Mesendoderm (in vitro differentiated cells): ENCODE results near the gene MKRN1. TPM values are rescaled to one million over a fixed set of nuclear protein-coding genes. Genes with fewer than 3 reads are reported as not detected.

Experiments used
- DNase-seq: peaks from one replicate; pipeline ENCODE4 v3.0.0; 2013
- H2AK5ac ChIP-seq: 2 replicates; pipeline ENCODE4 v1.6.1; 2013; ENCODE audit warnings: low read length, inconsistent platforms
- H2BK120ac ChIP-seq: 2 replicates; pipeline ENCODE4 v1.6.1; 2013; ENCODE audit warnings: low read depth, mild to moderate bottlenecking, low read length, moderate library complexity, mixed read lengths
- H2BK15ac ChIP-seq: replicated peaks from 2 replicates; pipeline ENCODE4 v1.6.1; 2013; ENCODE audit warnings: low read depth, mild to moderate bottlenecking, moderate library complexity
- H2BK5ac ChIP-seq: 2 replicates; pipeline ENCODE4 v1.6.1; 2013; ENCODE audit warnings: low read length, inconsistent platforms
- H3K18ac ChIP-seq: 2 replicates; pipeline ENCODE4 v1.6.1; 2013; ENCODE audit warnings: mild to moderate bottlenecking, low read length, mixed read lengths
- H3K23ac ChIP-seq: one replicate; pipeline ENCODE4 v1.6.1; 2013; ENCODE audit warnings: low read length
- H3K27ac ChIP-seq: 2 replicates; pipeline ENCODE4 v1.5.1; 2013; ENCODE audit warnings: low read depth, mild to moderate bottlenecking, inconsistent platforms, low read length, moderate library complexity
- H3K27me3 ChIP-seq: 2 replicates; pipeline ENCODE4 v1.6.1; 2013; ENCODE audit warnings: low read length, control low read depth, mild to moderate bottlenecking, inconsistent platforms; ENCODE audit not compliant: insufficient read depth, poor library complexity
- H3K36me3 ChIP-seq: 2 replicates; pipeline ENCODE4 v1.6.1; 2013; ENCODE audit warnings: low read length, inconsistent platforms; ENCODE audit not compliant: control insufficient read depth, insufficient read depth
- H3K4ac ChIP-seq: one replicate; pipeline ENCODE4 v1.6.1; 2013; ENCODE audit warnings: low read depth, mild to moderate bottlenecking, low read length, moderate library complexity
- H3K4me1 ChIP-seq: 2 replicates; pipeline ENCODE4 v1.6.1; 2013; ENCODE audit warnings: low read depth, low read length, inconsistent platforms; ENCODE audit not compliant: control insufficient read depth
- H3K4me2 ChIP-seq: 2 replicates; pipeline ENCODE4 v1.6.1; 2013; ENCODE audit warnings: low read length
- H3K4me3 ChIP-seq: 2 replicates; pipeline ENCODE4 v1.5.1; 2013; ENCODE audit warnings: mild to moderate bottlenecking, low read length
- H3K56ac ChIP-seq: one replicate; pipeline ENCODE4 v1.6.1; 2013; ENCODE audit warnings: low read length
- H3K79me1 ChIP-seq: 2 replicates; pipeline ENCODE4 v1.6.1; 2013; ENCODE audit warnings: low read length, inconsistent platforms
- H3K79me2 ChIP-seq: 2 replicates; pipeline ENCODE4 v1.6.1; 2013; ENCODE audit warnings: mild to moderate bottlenecking, low read length; ENCODE audit not compliant: control insufficient read depth, insufficient read depth
- H3K9ac ChIP-seq: 2 replicates; pipeline ENCODE4 v1.6.1; 2013; ENCODE audit warnings: low read length, inconsistent platforms
- H4K5ac ChIP-seq: one replicate; pipeline ENCODE4 v1.6.1; 2013; ENCODE audit warnings: low read length
- H4K8ac ChIP-seq: one replicate; pipeline ENCODE4 v1.6.1; 2013; ENCODE audit warnings: low read depth, mild to moderate bottlenecking, control low read depth, low read length, moderate library complexity
- WGBS: extraction: QIAGEN DNeasy Blood & Tissue Kit; methylation state at CpG from one replicate; pipeline ENCODE4 v1.1.7; 2013; ENCODE audit warnings: low lambda C conversion rate, missing lambda C conversion rate; ENCODE audit not compliant: insufficient coverage; ENCODE audit errors: extremely low coverage; 5-methylcytosine and 5-hydroxymethylcytosine counted together
- polyA plus RNA-seq, 2 experiments: library from polyadenylated mRNA; stranded (reverse); fragments of 200-250 nt; gene quantifications; one replicate each; pipeline ENCODE4 v1.2.3, GENCODE V29; 2013

MKRN1 gene, protein sequence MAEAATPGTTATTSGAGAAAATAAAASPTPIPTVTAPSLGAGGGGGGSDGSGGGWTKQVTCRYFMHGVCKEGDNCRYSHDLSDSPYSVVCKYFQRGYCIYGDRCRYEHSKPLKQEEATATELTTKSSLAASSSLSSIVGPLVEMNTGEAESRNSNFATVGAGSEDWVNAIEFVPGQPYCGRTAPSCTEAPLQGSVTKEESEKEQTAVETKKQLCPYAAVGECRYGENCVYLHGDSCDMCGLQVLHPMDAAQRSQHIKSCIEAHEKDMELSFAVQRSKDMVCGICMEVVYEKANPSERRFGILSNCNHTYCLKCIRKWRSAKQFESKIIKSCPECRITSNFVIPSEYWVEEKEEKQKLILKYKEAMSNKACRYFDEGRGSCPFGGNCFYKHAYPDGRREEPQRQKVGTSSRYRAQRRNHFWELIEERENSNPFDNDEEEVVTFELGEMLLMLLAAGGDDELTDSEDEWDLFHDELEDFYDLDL
- polyA plus RNA-seq (2013, experiment 1 of 2), result 65.3 TPM
- polyA plus RNA-seq (2013, experiment 2 of 2), result 68.9 TPM

DNA sequence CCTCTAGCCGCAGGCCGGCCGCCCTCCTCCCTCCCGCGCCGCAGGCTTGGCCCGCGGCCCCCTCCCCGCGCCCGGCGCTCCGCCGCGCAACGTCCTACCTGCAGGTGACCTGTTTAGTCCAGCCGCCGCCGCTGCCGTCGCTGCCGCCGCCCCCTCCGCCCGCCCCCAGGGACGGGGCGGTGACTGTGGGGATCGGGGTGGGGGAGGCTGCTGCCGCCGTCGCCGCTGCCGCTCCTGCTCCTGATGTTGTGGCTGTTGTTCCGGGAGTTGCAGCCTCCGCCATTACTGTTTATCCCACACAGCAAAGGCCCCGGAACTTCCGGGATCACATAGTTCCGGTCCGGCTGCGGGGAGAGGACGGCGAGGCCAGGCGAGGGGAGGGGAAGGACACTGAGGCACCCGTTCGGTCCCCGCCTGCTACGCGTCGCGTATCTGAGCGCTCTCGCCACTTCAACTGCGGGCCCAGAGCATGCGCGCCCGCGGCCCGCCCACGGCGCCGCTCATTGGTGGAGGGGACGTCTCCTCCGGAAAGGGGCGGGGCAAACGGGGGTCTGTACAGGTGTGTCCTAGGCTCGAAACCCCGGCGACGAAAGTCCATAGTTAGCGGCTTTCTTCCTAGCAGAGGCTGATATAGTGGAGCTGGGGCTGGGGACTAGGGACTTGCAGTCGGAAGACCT is at the start of gene MKRN1:
TSS of gene MKRN1 (minus strand) at position 444 of the 677 bp plus-strand sequence. CDS start at position 283, 161 bp downstream.
- Histone ChIP-seq H3K79me2 (peaks cover 44% of the 10 kb centered on the region), H3K4me1 (peaks cover 2% of the 10 kb centered on the region), H3K18ac (peak within 1 kb of the TSS; percentile 88), H3K79me1 (no peaks in the 10 kb centered on the region), H3K56ac (peak within 1 kb of the TSS; percentile 95), H3K4me2 (peak within 1 kb of the TSS; percentile 44), H3K4ac (peak within 1 kb of the TSS; percentile 21), H2BK5ac (peak within 1 kb of the TSS; percentile 62), H3K23ac (peak within 1 kb of the TSS; percentile 0), H4K8ac (peak within 1 kb of the TSS; percentile 58), H3K9ac (peak within 1 kb of the TSS; percentile 93), H3K27ac (peak within 1 kb of the TSS; percentile 96), H3K4me3 (peak within 1 kb of the TSS; percentile 90), H4K5ac (peak within 1 kb of the TSS; percentile 73), H2BK15ac (no peak within 1 kb of the TSS), H3K36me3 (no peaks in the 10 kb centered on the region), H2BK120ac (peak within 1 kb of the TSS; percentile 2), H3K27me3 (no peaks in the 10 kb centered on the region), H2AK5ac (no peak within 1 kb of the TSS)
- WGBS, result no CpG with 5 or more reads among the region's 71 CpGs
- DNase-seq, result peak; percentile 98

DNA sequence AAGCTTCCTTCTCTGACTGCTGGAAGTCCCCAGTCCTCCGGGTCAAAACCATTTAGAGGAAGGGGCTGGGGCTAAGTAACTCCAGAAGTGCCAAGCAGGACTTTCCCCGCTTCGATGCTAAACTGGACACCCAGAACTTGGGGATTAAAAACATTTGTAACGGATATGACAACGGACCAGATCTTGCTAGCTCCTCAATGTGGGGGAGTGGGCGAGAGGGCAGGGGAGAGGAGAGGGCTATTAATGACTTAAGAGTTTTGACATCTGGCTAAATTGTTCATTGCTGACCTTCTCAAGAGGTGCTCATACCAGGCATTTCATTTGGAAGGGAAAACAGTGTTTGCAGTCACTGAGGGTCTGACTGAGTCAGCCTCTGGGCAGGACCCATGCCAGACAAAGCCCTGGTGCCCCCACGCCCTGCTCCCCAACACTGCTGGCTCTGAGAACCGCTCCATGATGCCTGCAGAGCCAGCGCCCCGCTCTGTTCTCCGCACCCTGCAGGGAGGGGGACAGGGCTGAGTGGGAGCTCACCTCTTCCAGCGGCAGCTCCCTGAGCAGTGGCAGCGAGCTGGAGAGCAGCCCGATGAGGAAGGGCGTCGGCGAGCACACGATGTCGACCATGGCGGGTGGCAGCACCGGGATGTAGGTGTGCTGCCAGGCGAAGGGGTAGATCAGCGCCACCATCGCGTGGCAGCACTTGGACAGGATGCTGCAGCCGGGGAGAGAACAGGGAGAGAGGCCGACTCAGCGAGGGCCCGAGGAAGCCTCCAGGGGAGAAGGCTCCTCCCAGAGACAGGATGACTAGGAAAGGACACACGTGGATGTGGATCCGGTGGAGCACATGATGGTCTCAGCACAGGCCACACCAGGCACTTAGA is 47.7 kb upstream of the MKRN1 start:
- Histone ChIP-seq H3K36me3 (no peaks in the 10 kb centered on the region), H2BK15ac (no peak overlapping the region), H3K4me1 (no peaks in the 10 kb centered on the region), H3K18ac (no peak overlapping the region), H3K4ac (no peak overlapping the region), H3K4me2 (no peak overlapping the region), H3K9ac (no peak overlapping the region), H4K8ac (no peak overlapping the region), H2BK5ac (no peak overlapping the region), H3K79me2 (no peaks in the 10 kb centered on the region), H3K27ac (no peak overlapping the region), H3K27me3 (no peaks in the 10 kb centered on the region), H2AK5ac (no peak overlapping the region), H3K23ac (no peak overlapping the region), H4K5ac (no peak overlapping the region), H3K4me3 (no peak overlapping the region), H2BK120ac (no peak overlapping the region), H3K56ac (peak overlapping the region; percentile 15), H3K79me1 (no peaks in the 10 kb centered on the region)
- no CpG with 5 or more reads among the region's 31 CpGs for WGBS
- DNase-seq, result no peak

DNA sequence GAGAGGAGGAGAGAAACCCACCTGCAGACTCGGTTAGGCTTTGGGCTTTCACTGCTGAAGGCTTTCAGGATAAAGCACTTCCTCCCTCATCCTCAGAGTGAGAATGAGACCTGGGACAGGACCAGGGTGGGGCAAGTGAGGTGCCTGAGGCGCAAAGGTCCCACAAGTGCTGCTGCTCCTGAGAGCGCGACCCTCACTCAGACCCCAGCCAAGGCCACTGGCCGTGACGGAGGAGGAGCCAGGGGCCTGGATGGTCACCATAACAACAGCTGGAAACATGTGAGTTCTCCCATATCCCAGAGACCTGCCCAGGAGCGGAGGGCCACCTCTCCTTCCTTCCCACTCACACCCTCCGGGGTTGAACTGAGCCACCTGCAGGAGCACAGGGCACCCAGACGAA is 46.9 kb upstream of the MKRN1 start:
- Histone ChIP-seq H3K56ac (no peak overlapping the region), H3K79me2 (no peaks in the 10 kb centered on the region), H2AK5ac (no peak overlapping the region), H3K4me2 (no peak overlapping the region), H3K27me3 (no peaks in the 10 kb centered on the region), H2BK15ac (no peak overlapping the region), H2BK120ac (no peak overlapping the region), H4K5ac (no peak overlapping the region), H3K18ac (no peak overlapping the region), H3K23ac (no peak overlapping the region), H3K9ac (no peak overlapping the region), H3K4me3 (no peak overlapping the region), H3K36me3 (no peaks in the 10 kb centered on the region), H3K4me1 (no peaks in the 10 kb centered on the region), H2BK5ac (no peak overlapping the region), H4K8ac (no peak overlapping the region), H3K27ac (no peak overlapping the region), H3K4ac (no peak overlapping the region), H3K79me1 (no peaks in the 10 kb centered on the region)
- peak; percentile 42 for DNase-seq
- no CpG with 5 or more reads among the region's 9 CpGs for WGBS

GRCh38 chr7:140525743-140526142 is 46.4 kb upstream of the MKRN1 start:
- no peaks in the 10 kb centered on the region for H3K4me1 ChIP-seq
- no CpG with 5 or more reads among the region's 10 CpGs for WGBS
- no peak overlapping the region for H2BK120ac ChIP-seq

GRCh38 chr7:140521421-140521820 is 42.1 kb upstream of the MKRN1 start:
- H4K5ac ChIP-seq, result no peak overlapping the region
- H3K23ac ChIP-seq, result no peak overlapping the region
- H3K79me1 ChIP-seq, result no peaks in the 10 kb centered on the region
- H3K18ac ChIP-seq, result no peak overlapping the region
- no peak overlapping the region for H3K4ac ChIP-seq
- peak; percentile 50 for DNase-seq
- no peak overlapping the region for H2BK15ac ChIP-seq
- H2BK5ac ChIP-seq, result no peak overlapping the region
- H3K36me3 ChIP-seq, result no peaks in the 10 kb centered on the region
- no peak overlapping the region for H3K4me3 ChIP-seq
- H3K4me2 ChIP-seq, result no peak overlapping the region
- H3K4me1 ChIP-seq, result peaks cover 8% of the 10 kb centered on the region
- no peak overlapping the region for H3K27ac ChIP-seq
- H2BK120ac ChIP-seq, result no peak overlapping the region
- H3K56ac ChIP-seq, result peak overlapping the region; percentile 10
- no peaks in the 10 kb centered on the region for H3K27me3 ChIP-seq
- H3K79me2 ChIP-seq, result no peaks in the 10 kb centered on the region
- no CpG with 5 or more reads among the region's 3 CpGs for whole genome bisulfite sequencing
- no peak overlapping the region for H2AK5ac ChIP-seq
- no peak overlapping the region for H4K8ac ChIP-seq
- H3K9ac ChIP-seq, result no peak overlapping the region

More at GRCh38 chr7:140525743-140526142, 46.4 kb upstream of the MKRN1 start:
- Histone ChIP-seq H3K79me1 (no peaks in the 10 kb centered on the region), H3K4ac (no peak overlapping the region), H3K4me2 (no peak overlapping the region), H3K23ac (no peak overlapping the region), H3K27ac (no peak overlapping the region), H3K9ac (no peak overlapping the region), H3K79me2 (no peaks in the 10 kb centered on the region), H2BK5ac (no peak overlapping the region), H4K5ac (no peak overlapping the region), H4K8ac (no peak overlapping the region), H3K56ac (no peak overlapping the region), H3K36me3 (no peaks in the 10 kb centered on the region), H3K27me3 (no peaks in the 10 kb centered on the region), H2AK5ac (no peak overlapping the region), H3K18ac (no peak overlapping the region), H3K4me3 (no peak overlapping the region), H2BK15ac (no peak overlapping the region)
- no peak for DNase-seq
